DMS79 treated with DMSO at 0.1 percent for 48 hours (cell line): ENCODE measurements around the gene MGRN1.

ENCODE experiments used
- DNase-seq: peaks from one replicate; lab custom pipeline; 2025; lab: John Stamatoyannopoulos, UW

The MGRN1 gene

DNA sequence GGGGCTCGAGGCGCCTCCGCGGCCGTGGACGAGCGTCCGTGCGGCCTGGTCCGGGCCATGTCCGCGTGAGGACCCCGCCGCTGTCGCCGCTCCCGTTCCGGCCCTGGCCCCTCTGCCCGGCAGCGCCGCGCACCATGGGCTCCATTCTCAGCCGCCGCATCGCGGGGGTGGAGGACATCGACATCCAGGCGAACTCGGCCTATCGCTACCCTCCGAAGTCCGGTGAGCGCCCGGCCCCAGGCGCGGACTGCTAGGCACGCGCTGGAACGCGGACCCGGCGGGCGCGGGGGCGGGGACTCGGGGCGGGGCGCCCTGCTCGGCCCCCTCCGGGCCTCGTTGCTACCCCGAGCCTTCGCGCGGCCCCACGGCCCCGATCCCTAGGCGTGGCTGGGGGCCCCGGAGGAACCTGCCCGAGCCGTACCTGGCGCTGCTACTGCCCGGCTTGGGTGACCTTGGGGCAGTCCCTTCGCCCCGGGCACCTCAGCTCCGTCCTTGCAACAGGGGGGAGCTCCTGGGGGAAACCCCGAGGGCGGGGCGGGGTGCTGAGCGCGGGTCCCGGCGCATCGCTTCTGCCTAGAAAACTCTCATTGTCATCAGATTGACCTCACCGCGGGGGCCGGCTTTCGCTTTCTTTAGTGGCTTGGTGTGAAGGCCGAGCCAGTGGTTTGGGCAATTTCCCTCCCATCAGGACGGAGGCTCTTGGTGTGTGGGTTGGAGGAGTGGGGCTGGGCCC, 367 bp downstream of the MGRN1 start:
- DNase-seq = peak; percentile 31

DNA sequence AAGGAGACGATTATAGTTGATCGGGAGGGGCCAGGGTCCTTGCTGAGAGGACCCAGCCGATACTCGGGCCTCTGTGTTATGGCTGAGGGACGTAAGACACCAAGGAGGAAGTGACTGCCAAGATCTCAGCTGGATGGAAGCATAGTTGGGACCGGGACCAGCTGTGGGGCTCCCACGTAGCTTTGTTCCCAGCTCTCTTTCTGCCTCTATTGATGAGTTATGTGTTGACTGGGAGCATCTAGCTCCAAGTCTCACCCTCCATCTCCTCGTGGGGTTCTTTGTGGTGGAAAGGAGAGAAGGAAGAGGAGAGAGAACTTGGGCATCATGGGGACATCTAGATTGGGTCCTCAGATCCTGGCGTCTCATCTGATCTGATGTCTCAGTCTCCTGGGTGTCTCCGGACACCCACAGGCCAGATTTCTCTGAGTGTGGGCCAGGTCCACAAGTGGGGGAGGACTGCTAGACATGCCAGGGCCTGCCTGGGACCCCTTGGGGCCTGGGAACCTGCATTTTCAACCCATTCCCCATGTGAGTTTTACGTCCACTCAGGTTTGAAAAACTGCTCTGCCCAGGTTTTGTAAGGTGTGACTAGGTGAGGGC, 1.0 kb downstream of the MGRN1 start:
- no peak for DNase-seq

- no peak for DNase-seq
Measured at GRCh38 chr16:4626396-4626795, 1.8 kb downstream of the MGRN1 start.

DNA sequence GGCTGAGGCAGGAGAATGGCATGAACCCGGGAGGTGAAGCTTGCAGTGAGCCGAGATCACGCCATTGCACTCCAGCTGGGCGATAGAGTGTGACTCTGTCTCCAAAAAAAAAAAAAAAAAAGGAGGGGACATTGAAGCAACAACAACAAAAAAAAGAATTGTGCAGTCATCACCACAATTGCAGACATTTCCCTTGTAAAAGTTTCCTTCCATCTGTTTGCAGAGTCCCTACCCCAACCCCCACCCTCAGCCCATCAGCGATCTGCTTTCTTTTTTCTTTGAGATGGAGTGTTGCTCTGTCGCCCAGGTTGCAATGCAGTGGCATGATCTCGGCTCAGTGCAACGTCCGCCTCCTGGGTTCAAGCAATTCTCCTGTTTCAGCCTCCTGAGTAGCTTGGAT, 3.7 kb downstream of the MGRN1 start:
- DNase-seq = no peak

DNA sequence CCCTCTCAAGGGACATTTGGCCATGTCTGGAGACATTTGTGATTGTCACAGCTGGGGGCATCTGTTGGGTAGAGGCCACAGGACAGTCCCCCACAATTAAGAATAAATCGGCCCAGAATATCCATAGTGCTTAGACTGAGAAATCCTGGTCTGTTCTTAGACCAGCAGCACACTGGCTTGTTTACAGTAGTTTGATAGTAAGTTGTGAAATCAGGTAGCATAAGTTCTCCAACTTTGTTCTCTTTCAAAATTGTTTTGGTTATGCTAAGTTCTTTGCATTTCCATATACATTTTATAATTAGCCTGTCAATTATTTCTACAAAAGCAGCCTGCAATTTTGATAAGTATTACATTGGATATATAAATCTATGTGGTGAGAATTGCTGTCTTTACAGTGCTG, 6.8 kb downstream of the MGRN1 start:
- DNase-seq = no peak

DNA sequence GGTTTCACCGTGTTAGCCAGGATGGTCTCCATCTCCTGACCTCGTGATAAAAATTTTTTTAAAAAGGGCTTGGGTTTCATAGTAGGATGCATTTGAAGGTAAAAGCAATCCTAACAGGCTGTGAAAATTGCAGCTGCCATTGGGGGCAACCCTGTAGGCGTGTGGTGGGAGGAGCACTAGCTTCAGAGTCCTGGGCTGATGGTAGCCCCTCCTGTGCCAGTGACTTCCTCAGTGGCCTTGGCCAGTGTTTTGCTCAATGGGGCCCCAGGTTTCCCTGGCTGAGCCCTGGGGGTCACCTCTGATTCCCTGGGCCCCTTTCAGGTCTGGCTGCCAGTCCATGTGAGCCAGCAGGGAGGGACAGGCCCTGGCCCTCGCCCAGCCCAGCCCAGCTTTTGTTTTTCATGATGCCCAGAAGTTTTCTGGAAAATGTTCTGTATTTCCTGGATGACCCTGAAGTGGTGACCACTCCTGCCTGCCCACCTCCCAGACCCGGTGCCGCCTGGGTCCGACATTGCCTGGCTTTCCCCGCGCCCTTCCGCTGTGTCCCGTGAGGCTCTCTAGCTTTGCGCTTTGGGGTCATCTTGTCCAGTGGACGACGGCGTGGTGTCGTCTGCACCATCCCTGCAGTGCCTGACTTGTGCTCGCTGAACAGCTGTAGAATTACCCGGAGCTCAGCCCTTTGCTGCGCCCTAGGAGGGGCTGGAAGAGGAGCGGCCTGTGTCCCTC, 9.4 kb downstream of the MGRN1 start:
- no peak for DNase-seq

DNA sequence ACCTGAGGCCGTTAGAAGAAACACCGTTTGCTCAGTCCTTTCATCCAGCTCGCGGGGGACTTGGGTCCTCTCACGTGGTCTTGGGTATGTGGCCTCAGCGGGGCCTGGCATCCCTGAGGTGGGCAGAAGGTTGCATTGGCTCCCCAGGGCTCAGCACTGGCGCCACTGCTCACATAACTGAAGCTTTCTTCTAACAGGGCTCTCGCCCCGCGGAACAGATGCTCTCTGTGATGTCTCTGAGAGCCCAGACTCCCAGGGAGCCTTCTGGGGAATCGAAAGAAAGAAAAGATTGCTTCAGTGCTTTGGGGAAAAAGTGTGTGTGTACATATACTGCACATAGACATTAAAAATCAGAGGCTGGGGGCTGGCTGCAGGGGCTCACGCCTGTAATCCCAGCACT, 10.1 kb downstream of the MGRN1 start:
- no peak for DNase-seq

- DNase-seq = no peak
Measured at GRCh38 chr16:4636196-4636595, 11.6 kb downstream of the MGRN1 start.

DNA sequence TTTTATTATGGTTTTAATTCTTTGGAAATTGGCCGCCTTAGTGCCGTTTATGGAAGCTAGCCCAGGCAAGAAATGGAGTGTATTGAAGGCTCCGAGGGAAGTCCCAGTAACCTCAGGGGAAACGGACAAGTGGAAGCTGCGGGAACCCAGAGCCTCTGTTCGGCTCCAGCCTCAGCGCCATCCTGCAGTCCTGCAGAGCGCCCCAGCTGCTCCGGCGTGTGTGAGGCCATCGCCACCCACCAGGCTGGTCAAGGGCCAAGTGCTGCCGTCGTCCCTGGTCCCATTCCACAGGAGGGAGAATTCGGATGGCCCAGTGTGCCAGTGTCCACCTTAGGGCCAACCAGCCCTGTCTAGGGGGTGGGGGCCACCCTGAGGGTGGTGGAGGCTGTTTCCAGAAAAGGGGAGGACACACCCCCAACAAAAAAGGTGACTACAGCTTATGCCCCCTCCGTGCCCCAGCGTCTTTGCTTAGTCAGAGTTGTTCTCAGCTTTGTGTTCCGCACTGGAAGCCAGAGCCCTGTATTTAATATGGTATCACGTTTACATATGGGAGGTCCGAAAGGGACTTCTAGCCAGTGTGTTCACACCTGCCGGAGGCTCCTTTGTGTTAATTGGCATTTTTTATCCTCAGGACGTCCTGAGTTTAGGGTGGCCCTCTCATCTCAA, 13.0 kb downstream of the MGRN1 start:
- no peak for DNase-seq

- DNase-seq = no peak
Measured at GRCh38 chr16:4639899-4640509, 15.4 kb downstream of the MGRN1 start.

- DNase-seq = no peak
Measured at GRCh38 chr16:4640572-4641305, 16.1 kb downstream of the MGRN1 start.

- no peak for DNase-seq
Measured at GRCh38 chr16:4641306-4641687, 16.7 kb downstream of the MGRN1 start.

GRCh38 chr16:4641895-4642294, 17.3 kb downstream of the MGRN1 start:
- DNase-seq = no peak

DNA sequence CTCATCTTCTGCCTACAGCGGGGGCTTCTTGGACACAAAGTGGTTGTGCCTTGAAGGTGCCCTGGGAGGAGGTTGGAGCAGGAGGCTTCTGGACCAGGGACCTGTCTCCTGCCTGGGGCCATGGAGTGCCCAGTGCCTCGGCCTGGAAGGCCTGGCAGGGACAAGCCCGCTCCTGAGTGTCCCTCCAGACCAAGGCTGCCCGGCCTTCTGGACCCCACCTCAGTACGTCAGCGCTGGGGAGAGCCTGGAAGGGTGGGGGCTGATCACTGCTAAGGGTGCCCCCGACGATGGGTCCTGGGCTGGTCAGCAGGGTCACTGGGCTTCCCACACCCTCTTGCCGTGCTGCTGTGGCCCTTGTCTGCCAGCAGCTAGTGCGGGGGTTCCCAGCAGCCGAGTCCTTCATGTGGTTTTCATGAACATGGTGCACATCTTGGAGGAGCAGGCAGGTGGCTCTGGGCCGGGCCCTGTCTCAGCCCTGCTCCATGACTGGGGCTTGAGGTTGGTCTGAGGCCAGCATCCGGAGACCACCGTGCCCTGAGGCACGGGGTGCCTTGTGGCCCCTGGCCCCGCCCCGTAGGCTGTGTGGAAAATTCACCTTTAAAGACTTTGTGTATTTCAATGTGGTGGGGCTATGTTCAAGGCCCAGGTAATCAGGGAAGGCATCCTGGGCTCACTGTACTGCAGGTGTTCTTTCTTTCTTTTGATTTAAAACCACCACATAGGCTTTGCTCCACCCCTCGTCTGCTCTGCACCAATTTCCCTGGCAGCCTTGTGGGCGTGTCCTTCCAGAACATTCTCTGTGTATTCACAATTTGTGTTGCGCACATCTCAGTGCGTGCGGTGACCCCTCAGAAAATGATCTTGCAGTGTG, 22.4 kb downstream of the MGRN1 start:
- no peak for DNase-seq

DNA sequence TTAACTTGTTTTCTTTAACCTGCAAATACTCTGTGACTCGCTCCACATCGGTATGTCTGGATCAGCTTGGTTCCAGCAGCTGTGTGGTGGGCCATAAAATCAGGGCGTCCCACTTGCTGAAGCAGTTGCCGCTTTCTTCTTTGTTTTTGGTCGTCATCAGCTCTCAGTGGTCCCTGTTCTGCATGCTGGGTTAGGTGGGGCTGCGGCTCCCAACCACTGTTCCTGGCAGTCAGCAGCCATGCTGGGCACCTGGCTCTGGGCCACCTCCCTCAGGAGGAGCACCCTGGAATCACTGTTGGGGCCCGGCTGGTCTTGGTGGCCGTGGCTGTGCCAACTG, 23.0 kb downstream of the MGRN1 start:
- no peak for DNase-seq

- DNase-seq = no peak
Measured at GRCh38 chr16:4648917-4649316, 24.3 kb downstream of the MGRN1 start.

GRCh38 chr16:4649744-4650442, 25.3 kb downstream of the MGRN1 start:
- DNase-seq = no peak

DNA sequence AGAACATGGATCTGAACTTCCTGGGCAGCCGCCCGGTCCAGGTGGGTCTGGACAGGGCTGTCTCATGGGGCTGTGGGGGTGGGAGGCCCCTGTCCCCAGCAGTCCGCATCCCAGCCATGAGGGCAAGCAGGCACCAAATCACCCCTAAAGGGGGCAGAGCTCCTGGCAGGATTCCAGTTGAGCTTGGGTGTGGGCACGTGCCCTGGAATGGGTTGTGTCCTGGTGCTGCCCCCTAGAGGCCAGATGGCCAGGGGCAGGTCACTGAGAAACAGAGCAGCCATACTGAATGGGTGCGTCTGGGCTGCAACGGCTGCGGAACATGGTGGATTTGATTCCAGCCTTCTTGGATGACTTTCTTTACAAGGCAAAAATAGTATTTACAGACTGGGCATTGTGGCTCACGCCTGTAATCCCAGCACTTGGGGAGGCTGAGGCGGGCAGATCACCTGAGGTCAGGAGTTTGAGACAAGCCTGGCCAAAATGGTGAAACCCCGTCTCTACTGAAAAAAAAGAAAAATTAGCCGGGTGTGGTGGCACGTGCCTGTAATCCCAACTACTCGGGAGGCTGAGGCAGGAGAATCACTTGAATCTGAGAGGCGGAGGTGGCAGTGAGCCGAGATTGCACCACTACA, 25.9 kb downstream of the MGRN1 start:
- peak; percentile 5 for DNase-seq

DNA sequence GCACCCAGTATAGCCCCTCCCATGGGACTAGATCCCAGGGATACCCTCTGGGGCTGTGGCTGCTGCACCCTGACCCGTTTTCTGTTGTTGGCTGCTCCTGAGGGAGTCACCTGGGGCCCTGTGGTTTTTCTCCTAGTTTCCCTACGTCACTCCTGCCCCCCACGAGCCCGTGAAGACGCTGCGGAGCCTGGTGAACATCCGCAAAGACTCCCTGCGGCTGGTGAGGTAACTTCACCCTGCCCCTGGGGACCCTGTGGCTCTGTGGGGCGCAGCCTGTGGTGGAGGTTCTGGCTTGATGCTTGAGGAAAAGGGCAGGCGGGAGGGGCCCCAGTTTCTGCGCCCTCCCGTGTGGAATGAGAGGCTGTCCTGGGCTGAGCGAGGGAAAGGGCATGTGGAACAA, 27.2 kb downstream of the MGRN1 start:
- no peak for DNase-seq

- DNase-seq = no peak
Measured at GRCh38 chr16:4652561-4652960, 27.9 kb downstream of the MGRN1 start.
